Measurements from ENCODE around the gene UBE2G2.

DNA sequence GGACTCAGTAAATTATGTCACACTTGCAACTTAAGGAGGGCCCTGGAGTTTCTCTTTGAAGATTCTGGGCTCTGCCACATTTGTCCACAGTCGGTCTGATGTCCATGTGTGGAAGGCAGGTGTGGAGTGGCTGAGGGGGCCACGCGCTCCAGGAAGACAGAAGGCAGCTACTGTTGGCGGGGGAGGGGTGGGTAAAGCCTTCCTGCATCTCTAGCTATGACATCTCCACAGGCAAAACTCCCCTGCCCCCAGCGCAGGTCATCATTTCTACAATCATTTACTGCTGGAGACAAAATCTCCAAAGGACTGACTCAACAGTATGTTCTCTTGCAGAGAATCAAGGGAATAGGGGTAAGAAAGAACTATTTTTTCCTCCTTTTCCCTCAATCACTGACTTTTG is 78.9 kb downstream of the UBE2G2 start:
- TF ChIP-seq CTCF (IDR thresholded peaks at IDR 0.05) (no peak), POLR2AphosphoS5 (IDR thresholded peaks at IDR 0.05) (no peak), POLR2A (IDR thresholded peaks at IDR 0.05) (no peak), EP300 (IDR thresholded peaks at IDR 0.05; ENCODE audit: low read depth) (no peak)
